Naive B cell (primary cell): ENCODE results near the gene ADCY10. TPM values are rescaled to one million over a fixed set of nuclear protein-coding genes. Genes with fewer than 3 reads are reported as not detected.

Experiments used
- ATAC-seq, 2 donors: fragments of 150-1000 bp; cut with Tn5 transposase; 2 replicates each; pipeline ENCODE4 v1.10.0; 2021; ENCODE audit warnings: low read depth in 2 of 2, mild to moderate bottlenecking in 2 of 2, moderate library complexity in 2 of 2
- DNase-seq: peaks from one replicate; pipeline ENCODE4 v3.0.0; 2022
- H3K27ac Mint-ChIP-seq, 6 donors: one replicate each; pipeline ENCODE4 v1.8.0; 2020 to 2022; ENCODE audit warnings: mild to moderate bottlenecking in 6 of 6, mixed read lengths in 6 of 6, moderate library complexity in 5 of 6, inconsistent platforms in 2 of 6
- H3K27me3 Mint-ChIP-seq, 3 donors: one replicate each; pipeline ENCODE4 v1.8.0; 2021 to 2022; ENCODE audit warnings: mixed read lengths in 3 of 3, mild to moderate bottlenecking in 1 of 3
- H3K36me3 Mint-ChIP-seq, 2 donors: one replicate each; pipeline ENCODE4 v1.8.0; 2020 to 2022; ENCODE audit warnings: mixed read lengths in 2 of 2, inconsistent platforms in 1 of 2, mild to moderate bottlenecking in 1 of 2
- H3K4me1 Mint-ChIP-seq, 3 donors: one replicate each; pipeline ENCODE4 v1.8.0; 2020 to 2022; ENCODE audit warnings: mixed read lengths in 3 of 3, inconsistent platforms in 1 of 3, mild to moderate bottlenecking in 1 of 3, moderate library complexity in 1 of 3
- H3K4me3 Mint-ChIP-seq, 8 donors: one replicate each; pipeline ENCODE4 v1.8.0; 2020 to 2022; ENCODE audit warnings: mild to moderate bottlenecking in 8 of 8, mixed read lengths in 8 of 8, moderate library complexity in 8 of 8, inconsistent platforms in 2 of 8
- H3K9me3 Mint-ChIP-seq, 7 donors: one replicate each; pipeline ENCODE4 v1.8.0; 2020 to 2022; ENCODE audit warnings: mixed read lengths in 7 of 7, mild to moderate bottlenecking in 5 of 7, inconsistent platforms in 2 of 7, moderate library complexity in 1 of 7
- polyA plus RNA-seq, 6 donors: library from polyadenylated mRNA; unstranded; fragments of 300-500 nt; fragmentation: Illumina TruSeq; gene quantifications; one replicate each; pipeline ENCODE4 v1.2.3, GENCODE V29; 2021; ENCODE audit warnings: low read depth in 6 of 6

The ADCY10 gene
- polyA plus RNA-seq, 6 donors from 2014 or later = not detected

DNA sequence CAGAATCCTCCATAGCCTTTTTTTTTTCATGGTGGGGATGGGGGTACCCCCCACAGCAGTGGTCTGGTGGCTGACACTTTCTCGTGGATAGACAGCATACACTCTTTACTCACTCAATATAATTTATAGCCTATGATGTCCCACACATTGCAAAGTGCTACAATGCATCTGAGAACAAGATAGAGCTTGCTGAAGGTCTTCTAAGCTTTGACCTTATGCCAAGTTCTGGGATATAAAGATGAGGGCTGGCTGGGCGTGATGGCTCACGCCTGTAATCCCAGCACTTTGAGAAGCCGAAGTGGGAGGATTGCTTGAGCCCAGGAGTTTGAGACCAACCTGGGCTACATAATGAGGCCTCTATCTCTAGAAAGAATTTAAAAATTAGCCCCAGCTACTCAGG, 114.2 kb downstream of the ADCY10 start:
- no peak for ATAC-seq
- Mint-ChIP-seq H3K4me1 (peaks cover 9 to 18% (median 12%) of the 10 kb centered on the region in 3 donors), H3K9me3 (peaks cover 0 to 1% (median 0%) of the 10 kb centered on the region in 7 donors), H3K27ac (no peak overlapping the region), H3K36me3 (no peaks in the 10 kb centered on the region), H3K4me3 (no peak overlapping the region), H3K27me3 (no peaks in the 10 kb centered on the region)
- no peak for DNase-seq

DNA sequence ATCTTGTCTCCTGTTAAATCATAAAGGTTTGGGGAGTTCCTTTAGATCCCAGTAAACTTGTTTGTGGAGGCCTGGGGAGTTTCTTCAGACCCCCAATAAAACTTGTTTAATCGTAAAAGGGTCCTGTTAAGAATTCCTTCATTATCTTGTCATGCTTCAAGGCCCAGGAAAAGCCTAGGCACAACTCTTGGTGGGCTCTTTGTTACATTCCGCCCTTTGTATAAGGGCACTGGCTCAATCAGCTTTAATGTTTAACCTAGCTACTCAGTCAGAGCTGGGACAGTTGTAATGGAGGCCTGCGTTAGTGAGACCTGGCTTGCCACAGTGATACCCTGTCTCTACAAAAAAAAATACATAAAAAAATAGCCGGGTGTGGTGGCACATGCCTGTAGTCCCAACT, 115.0 kb downstream of the ADCY10 start:
- Mint-ChIP-seq H3K27ac (no peak overlapping the region), H3K27me3 (no peaks in the 10 kb centered on the region), H3K36me3 (no peaks in the 10 kb centered on the region), H3K9me3 (peaks cover 0 to 1% (median 0%) of the 10 kb centered on the region in 7 donors), H3K4me1 (peaks cover 7 to 12% (median 8%) of the 10 kb centered on the region in 3 donors), H3K4me3 (no peak overlapping the region)
- ATAC-seq (no peak), DNase-seq (no peak)

DNA sequence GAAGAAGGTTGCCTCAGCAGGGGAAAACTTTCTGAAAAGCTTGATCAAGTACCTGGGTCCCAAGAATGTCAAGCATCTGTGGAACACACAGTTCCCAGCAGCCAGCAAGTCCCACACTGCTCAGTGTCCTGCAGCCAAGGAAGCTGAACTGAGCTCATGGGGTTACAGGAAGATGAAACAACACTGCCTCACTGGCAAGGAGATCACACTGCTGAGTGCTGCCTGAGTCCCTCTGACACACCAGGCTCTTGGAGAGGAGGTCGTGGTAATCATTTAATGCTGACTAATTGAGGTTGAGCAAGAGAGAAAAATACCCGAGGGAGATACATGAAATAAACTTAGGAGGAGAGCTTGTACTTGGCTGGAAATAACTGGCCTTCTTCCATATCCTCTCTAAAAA, 116.9 kb downstream of the ADCY10 start:
- peaks cover 0 to under 1% (median 0%) of the 10 kb centered on the region in 7 donors for H3K9me3 Mint-ChIP-seq
- peaks cover 0 to 5% (median 2%) of the 10 kb centered on the region in 3 donors for H3K4me1 Mint-ChIP-seq
- no peaks in the 10 kb centered on the region for H3K27me3 Mint-ChIP-seq
- H3K27ac Mint-ChIP-seq = peak overlapping the region in 1 of 6 donors; percentile 13
- DNase-seq = no peak
- peaks cover 0 to 5% of the 10 kb centered on the region in 2 donors for H3K36me3 Mint-ChIP-seq
- no peak for ATAC-seq
- no peak overlapping the region for H3K4me3 Mint-ChIP-seq

DNA sequence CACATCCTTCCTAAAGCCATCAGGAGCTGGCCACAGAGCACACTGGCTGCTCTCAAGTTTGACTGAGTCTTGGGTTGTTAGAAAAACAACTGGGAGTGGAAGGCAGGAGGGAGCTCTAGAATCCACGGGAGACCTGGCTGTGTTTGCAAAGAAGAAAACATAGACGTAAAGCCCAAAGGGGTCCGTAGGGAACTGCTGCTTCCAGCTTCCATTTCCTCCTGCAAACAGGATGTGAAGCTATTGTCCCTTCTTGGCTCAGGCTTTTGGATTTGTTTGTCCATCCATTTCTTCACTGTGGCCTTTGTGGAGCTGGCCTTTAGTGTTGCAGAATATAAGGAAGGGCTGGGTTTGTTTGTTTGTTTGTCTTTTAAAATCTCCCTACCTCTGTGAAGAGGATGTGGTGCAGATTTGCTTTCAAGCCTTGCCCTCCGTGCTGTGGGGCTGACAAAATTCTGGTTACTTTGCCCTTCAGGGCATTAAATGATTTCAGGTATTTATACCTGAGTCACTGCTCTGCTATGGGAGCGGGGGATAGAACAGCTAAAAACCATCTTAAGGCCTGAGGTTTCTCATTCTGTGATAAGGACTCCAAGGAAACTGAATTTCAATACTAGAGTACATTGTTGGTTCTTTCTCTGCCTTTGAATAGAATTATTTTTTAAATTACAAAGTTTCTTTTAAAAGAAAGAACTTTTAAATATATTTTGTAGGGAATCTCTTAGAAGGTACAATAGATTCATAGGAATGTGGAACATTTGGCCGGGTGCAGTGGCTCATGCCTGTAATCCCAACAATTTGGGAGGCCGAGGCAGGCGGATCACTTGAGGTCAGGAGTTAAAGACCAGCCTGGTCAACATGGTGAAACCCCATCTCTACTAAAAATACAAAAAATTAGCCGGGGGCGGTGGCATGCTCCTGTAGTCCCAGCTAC, 117.9 kb downstream of the ADCY10 start:
- DNase-seq (no peak), ATAC-seq (no peak)
- Mint-ChIP-seq H3K36me3 (peaks cover 0 to 7% of the 10 kb centered on the region in 2 donors), H3K4me3 (no peak overlapping the region), H3K9me3 (no peaks in the 10 kb centered on the region), H3K27me3 (no peaks in the 10 kb centered on the region), H3K27ac (no peak overlapping the region), H3K4me1 (peaks cover 0 to 5% (median 2%) of the 10 kb centered on the region in 3 donors)

DNA sequence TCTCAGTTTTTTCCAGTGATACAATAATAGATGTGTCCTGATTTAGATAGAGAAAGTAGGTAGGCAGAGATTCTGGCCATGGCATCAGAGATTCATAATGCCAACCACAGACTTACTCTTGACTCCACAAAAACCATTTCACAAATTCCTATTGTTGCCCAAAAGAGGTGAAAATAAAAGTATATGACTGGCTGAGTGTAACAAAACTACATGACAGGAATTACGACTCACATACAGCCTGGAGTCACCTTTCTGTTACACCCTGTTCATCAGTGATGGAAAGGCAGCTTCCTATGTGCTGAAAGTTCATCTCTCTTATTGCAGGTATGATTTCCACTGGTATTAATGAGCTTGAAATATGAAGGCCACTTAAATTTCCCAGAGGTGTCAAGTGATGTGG, 119.9 kb downstream of the ADCY10 start:
- ATAC-seq (no peak), DNase-seq (no peak)
- Mint-ChIP-seq H3K4me3 (no peak overlapping the region), H3K36me3 (peaks cover 0 to 14% of the 10 kb centered on the region in 2 donors), H3K27me3 (no peaks in the 10 kb centered on the region), H3K9me3 (no peaks in the 10 kb centered on the region), H3K27ac (no peak overlapping the region), H3K4me1 (peaks cover 0 to 5% (median 2%) of the 10 kb centered on the region in 3 donors)

DNA sequence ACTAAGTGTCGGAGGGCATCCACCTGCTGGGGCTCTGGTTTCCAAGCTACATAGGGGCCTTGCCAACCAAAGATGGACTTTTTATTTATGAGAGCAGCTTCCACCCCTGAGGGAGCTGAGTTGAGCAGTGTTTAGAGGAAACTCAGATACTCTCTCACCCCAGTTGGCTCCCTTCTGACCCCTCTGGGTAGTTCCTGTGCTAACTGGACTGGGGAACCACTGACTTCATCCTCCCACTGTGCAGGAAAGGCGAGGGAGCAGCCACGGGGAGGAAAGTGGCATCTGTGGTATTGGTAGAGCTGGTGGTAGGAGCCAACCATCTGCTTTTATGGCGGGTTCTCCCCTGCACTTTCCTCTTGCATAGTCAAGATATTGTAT, 121.8 kb downstream of the ADCY10 start:
- Mint-ChIP-seq H3K9me3 (no peaks in the 10 kb centered on the region), H3K4me1 (peaks cover 0 to 4% (median 2%) of the 10 kb centered on the region in 3 donors), H3K36me3 (peaks cover 0 to 21% of the 10 kb centered on the region in 2 donors), H3K4me3 (no peak overlapping the region), H3K27me3 (no peaks in the 10 kb centered on the region), H3K27ac (peak overlapping the region in 1 of 6 donors; percentile 15)
- ATAC-seq (no peak), DNase-seq (no peak)

DNA sequence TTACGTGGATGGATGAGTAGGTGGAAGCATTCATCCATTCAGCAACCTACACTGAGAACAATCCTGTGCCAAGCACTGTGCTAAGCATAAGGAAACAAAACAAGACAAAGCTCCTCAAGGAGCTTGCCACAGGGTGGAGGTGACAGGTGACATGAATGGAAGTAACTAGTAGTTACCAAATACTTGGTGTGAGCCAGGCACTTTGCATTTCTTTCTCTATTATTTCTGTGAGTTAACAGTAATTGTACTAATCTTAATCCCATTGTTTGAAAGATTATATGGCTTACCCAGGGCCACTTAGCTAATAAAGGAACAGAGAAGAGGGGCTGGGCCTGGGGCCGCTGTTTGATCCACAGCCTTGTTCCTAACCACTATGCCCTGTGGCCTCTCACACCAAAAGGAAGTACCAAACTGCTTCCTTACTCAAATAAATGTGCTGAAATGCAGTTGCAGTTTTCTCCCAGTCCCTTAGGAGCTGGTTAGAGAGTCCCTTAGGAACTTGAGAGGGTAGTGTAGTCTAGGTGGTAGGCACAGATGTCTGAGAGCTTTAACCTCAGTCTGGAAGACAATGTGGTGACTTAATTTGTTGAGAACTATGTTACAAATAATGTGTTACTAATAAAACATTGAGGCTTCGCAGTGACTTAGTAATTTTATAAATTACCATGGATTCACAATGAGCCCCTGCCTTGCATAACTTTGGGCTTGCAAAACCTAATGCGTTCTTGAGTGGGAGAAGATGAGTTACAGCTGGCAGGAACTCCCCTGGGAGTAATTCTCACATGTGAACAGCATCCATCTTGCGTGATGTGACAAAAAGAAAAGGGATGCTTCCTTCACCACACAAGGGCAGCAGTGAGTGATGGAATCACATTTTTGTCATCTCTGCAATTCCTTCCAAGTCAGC, 122.4 kb downstream of the ADCY10 start:
- H3K36me3 Mint-ChIP-seq = peaks cover 0 to 21% of the 10 kb centered on the region in 2 donors
- no peak for ATAC-seq
- DNase-seq = no peak
- H3K27ac Mint-ChIP-seq = peak overlapping the region in 2 of 6 donors; percentile 15 to 58
- no peaks in the 10 kb centered on the region for H3K4me1 Mint-ChIP-seq
- no peaks in the 10 kb centered on the region for H3K9me3 Mint-ChIP-seq
- H3K27me3 Mint-ChIP-seq = no peaks in the 10 kb centered on the region
- H3K4me3 Mint-ChIP-seq = no peak overlapping the region

DNA sequence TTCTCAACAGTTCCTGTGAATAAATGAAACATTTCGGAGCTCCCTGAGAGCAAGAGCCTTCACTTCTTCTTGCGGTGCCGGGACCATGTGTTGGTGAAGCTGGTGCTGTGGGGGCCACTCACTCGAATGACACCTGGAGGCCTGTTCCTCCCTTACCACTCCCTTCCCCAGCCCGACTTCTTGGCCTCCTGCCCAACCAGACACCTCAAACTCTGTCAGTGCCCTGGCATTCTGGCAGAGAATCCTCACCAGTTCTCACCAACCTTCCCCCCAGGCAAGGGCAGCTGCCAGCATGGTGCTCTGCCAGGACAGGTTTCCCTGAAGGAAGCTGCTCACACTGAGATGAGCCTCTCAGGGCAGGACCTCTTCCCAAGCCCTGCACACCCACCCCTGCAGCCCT, 123.8 kb downstream of the ADCY10 start:
- ATAC-seq (no peak), DNase-seq (no peak)
- peaks cover 0 to under 1% (median 0%) of the 10 kb centered on the region in 3 donors for H3K4me1 Mint-ChIP-seq
- H3K27me3 Mint-ChIP-seq = no peaks in the 10 kb centered on the region
- peaks cover 3 to 23% of the 10 kb centered on the region in 2 donors for H3K36me3 Mint-ChIP-seq
- no peak overlapping the region for H3K4me3 Mint-ChIP-seq
- H3K27ac Mint-ChIP-seq = peak overlapping the region in 1 of 6 donors; percentile 70
- H3K9me3 Mint-ChIP-seq = no peaks in the 10 kb centered on the region

DNA sequence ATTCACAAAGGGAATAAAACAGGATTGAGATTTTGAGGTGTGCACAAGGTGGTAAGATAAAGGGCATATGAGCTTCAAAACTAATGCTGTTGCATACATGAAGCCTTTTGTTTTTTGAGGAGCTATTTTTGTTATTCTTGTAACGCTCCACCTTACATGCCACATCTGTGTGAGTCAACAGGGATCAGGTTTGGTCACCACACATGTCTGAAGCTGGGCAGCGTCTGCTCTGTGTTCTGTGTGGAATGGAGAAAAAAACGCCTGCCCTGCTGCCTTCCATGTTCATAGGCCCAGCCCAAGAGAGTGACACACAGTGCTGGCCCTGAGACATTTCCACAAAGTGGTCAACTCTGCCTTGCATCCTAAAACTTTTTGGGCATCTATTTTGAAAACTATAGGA, 124.4 kb downstream of the ADCY10 start:
- H3K27ac Mint-ChIP-seq = no peak overlapping the region
- peaks cover 0 to 3% (median 0%) of the 10 kb centered on the region in 3 donors for H3K4me1 Mint-ChIP-seq
- no peak overlapping the region for H3K4me3 Mint-ChIP-seq
- no peaks in the 10 kb centered on the region for H3K27me3 Mint-ChIP-seq
- ATAC-seq (no peak), DNase-seq (no peak)
- peaks cover 7 to 25% of the 10 kb centered on the region in 2 donors for H3K36me3 Mint-ChIP-seq
- no peaks in the 10 kb centered on the region for H3K9me3 Mint-ChIP-seq

DNA sequence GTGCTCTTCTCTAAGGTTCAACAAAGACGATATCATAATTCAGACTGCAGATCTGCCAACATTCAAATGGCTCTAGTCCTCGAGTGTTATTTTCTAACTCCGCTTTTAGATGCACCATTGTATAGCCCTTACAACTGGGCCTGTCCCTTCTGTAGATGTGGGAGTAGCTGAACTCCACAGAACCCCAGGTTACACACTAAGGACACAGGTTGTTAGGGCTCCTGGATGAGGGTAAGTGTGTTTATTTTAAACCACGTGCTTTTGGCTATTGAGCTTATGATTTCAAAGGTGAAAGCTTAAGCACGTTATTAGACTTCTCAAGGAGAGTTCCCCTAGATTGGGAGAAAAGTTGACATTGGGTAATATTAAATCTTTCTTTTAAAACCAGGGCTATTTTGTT, 127.4 kb downstream of the ADCY10 start:
- no peak for DNase-seq
- peaks cover 7 to 20% of the 10 kb centered on the region in 2 donors for H3K36me3 Mint-ChIP-seq
- no peak overlapping the region for H3K4me3 Mint-ChIP-seq

DNA sequence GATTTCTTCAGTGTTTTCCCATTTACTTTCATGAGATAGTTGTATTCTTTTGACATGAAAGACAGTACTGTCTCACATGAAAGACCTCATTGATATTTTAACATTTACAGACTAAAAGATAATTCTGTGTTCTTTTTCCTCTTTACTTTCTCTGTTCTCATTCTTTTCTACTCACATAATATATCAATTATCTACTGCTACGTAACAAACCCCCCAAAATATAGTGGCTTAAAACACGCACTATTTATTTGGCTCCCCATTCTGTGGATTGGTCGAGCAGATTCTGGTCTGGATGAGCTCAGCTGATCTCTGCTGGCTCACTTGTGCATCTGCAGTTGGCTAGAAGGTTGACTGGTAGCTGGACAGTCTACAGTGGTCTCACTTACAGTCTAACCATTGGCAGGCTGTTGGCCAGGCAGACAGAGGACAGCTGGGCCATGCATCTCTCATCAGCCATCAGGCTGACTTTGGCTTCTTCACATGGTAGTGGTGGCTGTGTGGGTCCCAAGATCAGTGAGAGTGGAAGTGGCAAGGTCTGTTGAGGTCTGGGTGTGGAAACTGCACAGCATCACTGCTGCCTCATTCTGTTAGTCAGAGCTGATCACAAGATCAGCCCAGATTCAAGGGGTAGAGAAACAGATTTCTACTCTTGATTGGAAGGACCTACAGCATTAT, 128.9 kb downstream of the ADCY10 start:
- Mint-ChIP-seq H3K27ac (peak overlapping the region in 2 of 6 donors; percentile 37 to 41), H3K36me3 (peaks cover 20 to 28% of the 10 kb centered on the region in 2 donors), H3K9me3 (peaks cover 0 to 13% (median 2%) of the 10 kb centered on the region in 7 donors), H3K4me1 (peaks cover 0 to 3% (median 0%) of the 10 kb centered on the region in 3 donors), H3K4me3 (no peak overlapping the region), H3K27me3 (no peaks in the 10 kb centered on the region)
- DNase-seq (no peak), ATAC-seq (no peak)

More for the DNA sequence above, 127.4 kb downstream of the ADCY10 start:
- ATAC-seq = no peak
- H3K9me3 Mint-ChIP-seq = peaks cover 0 to 2% (median 0%) of the 10 kb centered on the region in 7 donors
- peaks cover 0 to 3% (median 0%) of the 10 kb centered on the region in 3 donors for H3K4me1 Mint-ChIP-seq
- H3K27me3 Mint-ChIP-seq = no peaks in the 10 kb centered on the region
- H3K27ac Mint-ChIP-seq = peak overlapping the region in 1 of 6 donors; percentile 20

DNA sequence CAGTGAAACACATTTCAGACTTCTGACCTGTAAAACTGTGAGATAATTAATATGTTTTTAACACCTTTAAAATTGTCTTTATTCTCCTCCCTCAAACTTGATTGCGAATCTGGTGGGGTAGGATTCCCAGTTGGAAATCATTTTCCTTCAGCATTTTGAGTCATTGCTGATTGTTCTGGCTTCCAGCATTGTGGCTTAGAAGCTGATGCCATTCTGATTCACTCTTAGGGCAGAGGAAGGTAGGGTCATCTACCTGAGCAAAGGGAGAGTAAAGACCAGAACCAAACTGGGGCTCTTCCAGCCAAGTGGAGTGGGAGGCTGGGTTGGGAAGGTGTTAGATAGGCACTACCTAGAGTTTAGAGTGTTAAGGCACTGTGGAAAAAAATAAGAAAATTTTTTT, 131.0 kb downstream of the ADCY10 start:
- Mint-ChIP-seq H3K4me1 (peaks cover 0 to 3% (median 0%) of the 10 kb centered on the region in 3 donors), H3K9me3 (peaks cover 0 to 13% (median 5%) of the 10 kb centered on the region in 7 donors), H3K36me3 (peaks cover 22 to 29% of the 10 kb centered on the region in 2 donors), H3K4me3 (no peak overlapping the region), H3K27me3 (no peaks in the 10 kb centered on the region), H3K27ac (peak overlapping the region in 1 of 6 donors; percentile 66)
- ATAC-seq (no peak), DNase-seq (no peak)

DNA sequence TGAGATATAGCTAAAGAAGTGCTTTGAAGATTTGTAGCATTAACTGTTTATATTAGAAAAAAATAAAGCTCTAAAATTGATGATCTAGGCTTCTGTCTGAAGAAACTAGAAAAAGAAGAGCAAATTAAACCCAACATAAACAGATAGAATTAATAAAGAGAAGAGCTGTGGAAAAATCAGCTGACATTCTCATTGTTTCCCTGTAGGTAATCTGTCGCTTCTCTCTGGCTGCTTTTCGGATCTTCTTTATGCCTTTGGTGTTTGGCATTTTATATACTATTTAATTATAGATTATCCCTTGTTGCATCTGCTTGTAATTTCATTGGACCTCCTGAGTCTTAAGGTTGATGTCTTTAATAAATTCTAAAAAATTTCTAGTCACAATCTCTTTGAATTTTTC, 132.4 kb downstream of the ADCY10 start:
- Mint-ChIP-seq H3K4me1 (peaks cover 0 to 3% (median 0%) of the 10 kb centered on the region in 3 donors), H3K9me3 (peaks cover 0 to 13% (median 5%) of the 10 kb centered on the region in 7 donors), H3K27ac (no peak overlapping the region), H3K27me3 (no peaks in the 10 kb centered on the region), H3K36me3 (peaks cover 22 to 39% of the 10 kb centered on the region in 2 donors), H3K4me3 (no peak overlapping the region)
- DNase-seq (no peak), ATAC-seq (no peak)
